NCI-H748 (cell line): ENCODE measurements around the gene ROCK1.

Experiments
- DNase-seq: peaks from one replicate; lab custom pipeline; 2025; ENCODE audit not compliant: unreplicated experiment; lab: John Stamatoyannopoulos, UW

ROCK1 gene

GRCh38 chr18:21109936-21110712 is 1.5 kb downstream of the ROCK1 start:
- no peak for DNase-seq

- no peak for DNase-seq
Measured at GRCh38 chr18:21105936-21106335, 5.7 kb downstream of the ROCK1 start.

DNA sequence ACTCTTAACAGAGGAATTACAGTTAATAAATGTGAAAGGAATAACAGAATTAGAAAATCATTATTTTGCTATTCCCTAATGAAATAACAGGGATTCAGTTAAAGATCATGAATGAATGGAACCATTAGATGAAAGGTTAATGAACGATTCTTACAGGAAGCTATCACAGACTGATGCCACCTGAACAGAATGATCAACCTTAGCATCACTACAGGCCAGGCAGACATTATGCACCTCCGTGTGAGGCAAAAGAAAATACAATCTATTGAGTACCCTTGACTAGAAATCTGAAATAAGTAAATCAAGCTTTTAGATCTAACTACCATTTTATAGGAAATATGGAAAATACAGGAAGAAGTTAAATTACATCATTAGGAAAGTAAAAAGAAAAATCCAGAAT is 10.4 kb downstream of the ROCK1 start:
- no peak for DNase-seq

DNA sequence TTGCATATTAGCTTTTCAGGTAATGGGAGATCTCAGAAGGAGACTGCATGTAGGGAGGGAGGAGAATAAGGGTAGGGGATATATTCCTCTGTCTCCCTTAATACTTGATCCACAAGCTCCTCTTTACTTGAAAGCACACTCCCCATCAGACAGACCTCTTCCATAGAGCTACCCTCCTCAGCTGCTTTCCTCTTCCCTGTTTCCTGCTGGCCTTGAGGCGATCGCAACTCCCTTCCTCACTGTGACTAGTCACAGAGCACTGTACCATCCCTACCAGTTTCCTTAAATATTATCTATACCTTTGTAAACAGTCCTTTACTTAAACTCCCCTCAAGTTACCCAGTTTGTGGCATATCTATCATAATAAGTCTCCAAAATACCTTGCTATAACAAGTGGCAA is 10.9 kb downstream of the ROCK1 start:
- DNase-seq = no peak

DNA sequence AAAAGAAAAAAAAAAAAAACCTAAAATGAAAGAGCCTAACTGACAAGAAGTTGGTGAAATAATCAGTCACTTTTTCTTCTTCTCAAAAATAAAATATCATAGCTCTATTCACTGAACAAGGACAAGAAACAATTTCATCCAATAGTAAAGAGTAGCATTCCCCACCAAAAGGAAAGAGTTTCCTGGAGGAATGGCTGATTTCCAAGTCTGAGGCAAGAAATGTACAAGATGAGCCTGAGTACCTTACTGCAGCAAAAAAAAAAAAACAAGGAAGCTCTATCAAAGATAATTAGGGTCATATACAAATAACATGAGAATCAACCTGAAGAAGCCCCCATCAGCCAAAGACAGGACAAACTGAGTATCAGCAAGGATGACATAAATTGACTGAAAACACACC is 11.5 kb downstream of the ROCK1 start:
- DNase-seq = no peak

DNA sequence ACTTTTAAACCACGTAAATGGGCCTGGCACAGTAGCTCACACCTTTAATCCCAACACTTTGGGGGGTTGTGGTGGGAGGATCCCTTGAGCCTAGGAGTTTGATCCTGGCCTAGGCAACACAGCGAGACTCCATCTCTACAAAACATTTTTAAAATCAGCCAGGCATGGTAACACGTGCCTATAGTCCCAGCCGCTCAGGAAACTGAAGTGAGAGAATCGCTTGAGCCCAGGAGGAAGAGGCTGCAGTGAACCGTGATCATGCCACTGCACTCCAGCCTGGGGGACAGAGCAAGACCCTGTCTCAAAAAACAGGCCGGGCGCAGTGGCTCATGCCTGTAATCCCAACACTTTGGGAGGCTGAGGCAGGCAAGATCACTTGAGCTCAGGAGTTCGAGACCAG is 12.2 kb downstream of the ROCK1 start:
- DNase-seq = no peak

- DNase-seq = no peak
Measured at GRCh38 chr18:21096760-21097159, 14.9 kb downstream of the ROCK1 start.

DNA sequence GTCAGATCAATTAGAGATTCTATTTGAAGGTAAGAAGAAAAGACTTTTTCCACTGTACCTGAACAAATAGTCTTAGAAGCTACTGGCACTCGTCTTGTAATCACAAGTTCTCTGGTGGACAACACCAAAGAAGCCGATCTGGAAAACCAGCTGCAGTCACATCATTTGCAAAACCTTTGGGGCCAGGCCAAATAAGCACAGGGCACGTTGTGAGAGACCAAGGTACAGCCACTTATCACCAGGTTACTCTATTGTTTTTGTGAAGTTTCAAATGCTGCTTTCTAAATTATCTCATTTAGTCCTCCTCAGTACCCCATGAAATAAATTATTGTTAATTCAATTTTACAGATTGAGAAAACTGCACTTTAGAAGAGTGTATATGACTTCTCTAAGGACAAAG is 18.5 kb downstream of the ROCK1 start:
- DNase-seq = no peak

DNA sequence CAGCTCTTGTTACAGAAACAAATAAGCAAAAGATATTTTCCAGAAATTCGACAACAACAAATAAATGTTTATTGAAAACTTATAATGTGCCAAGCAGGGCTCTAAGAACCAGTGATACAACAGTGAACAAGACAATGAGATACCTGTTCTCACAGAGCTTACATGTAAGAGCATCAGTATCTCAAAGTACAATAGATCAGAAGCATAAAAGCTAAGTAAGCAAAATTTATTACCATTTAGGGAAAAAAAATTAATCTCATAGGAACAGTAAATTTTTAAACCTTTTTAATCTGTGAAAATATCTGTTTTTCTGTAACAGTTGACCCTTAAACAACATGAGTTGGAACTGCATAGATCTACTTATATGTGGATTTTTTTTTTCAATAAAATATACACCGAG is 20.9 kb downstream of the ROCK1 start:
- no peak for DNase-seq

- no peak for DNase-seq
Measured at GRCh38 chr18:21085579-21086166, 25.9 kb downstream of the ROCK1 start.

- no peak for DNase-seq
Measured at GRCh38 chr18:21084511-21085078, 27.0 kb downstream of the ROCK1 start.

DNA sequence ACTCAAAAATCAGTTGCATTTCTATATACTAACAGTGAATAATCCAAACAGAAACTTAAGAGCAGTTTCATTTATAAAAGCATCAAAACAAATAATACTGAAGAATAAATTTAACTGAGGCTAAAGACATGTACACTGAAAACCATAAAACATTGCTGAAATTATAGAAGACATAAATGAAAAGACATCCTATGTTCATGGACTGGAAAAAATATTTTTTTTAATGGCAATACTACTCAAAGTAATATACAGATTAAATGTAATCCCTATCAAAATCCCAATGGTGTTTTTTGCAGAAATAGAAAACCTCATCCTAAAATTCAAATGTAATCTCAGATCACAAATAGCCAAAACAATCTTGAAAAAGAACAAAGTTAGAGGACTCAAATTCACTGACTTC is 28.6 kb downstream of the ROCK1 start:
- no peak for DNase-seq

- DNase-seq = no peak
Measured at GRCh38 chr18:21081426-21081825, 30.2 kb downstream of the ROCK1 start.

GRCh38 chr18:21080576-21080975 is 31.0 kb downstream of the ROCK1 start:
- DNase-seq = no peak

- DNase-seq = no peak
Measured at GRCh38 chr18:21074336-21075323, 37.0 kb downstream of the ROCK1 start.

DNA sequence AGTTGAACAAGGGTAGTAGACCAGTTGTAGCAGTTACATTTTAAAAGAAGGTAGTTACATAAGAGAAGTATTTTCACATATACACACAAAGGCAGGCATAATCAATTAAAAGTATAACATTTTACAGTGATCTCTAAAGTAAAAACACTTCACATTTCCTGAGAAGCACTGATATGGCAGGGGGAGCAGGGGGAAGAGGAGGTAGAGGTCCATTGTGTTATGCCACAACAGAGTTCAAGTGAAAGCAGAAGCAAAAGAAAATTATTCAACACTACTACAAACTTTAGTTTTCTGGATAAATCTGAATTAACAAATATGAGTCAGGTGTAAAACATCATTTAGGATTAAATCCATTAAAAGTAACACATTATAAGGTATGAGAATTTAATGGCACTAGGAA is 38.4 kb downstream of the ROCK1 start:
- no peak for DNase-seq

DNA sequence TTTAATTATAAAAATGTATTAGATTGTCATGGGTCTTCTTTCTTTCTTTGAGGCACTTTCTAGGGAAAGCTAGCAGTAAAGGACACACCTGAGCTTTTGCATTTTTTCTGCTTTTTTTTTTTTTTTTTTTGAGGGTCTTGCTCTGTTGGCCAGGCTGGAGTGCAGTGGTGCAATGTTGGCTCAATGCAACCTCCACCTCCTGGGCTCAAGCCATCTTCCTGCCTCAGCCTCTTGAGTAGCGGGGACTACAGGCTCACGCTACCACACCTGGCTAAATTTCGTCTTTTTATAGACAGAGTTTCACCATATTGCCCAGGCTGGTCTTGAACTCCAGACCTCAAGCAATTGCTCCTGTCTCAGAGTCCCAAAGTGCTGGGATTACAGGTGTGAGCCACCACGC is 40.5 kb downstream of the ROCK1 start:
- DNase-seq = no peak

DNA sequence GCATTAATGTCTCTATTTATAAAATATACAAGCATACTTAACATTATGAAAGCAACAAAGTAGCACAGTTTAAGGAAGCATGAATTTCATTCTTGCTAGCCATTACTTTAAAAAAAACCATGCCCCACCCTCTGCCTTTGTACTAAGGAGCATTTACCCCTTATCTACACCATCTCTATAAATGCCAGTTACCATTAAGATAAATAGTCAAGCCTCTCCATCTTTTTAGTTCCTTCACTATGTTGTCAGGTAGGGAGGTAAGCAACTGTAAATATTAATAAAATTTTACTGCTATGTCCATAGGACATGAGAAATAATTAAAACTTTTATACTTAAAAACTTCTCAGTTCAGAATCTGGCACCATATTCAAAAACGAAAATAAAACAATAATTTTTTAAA is 42.1 kb downstream of the ROCK1 start:
- no peak for DNase-seq

DNA sequence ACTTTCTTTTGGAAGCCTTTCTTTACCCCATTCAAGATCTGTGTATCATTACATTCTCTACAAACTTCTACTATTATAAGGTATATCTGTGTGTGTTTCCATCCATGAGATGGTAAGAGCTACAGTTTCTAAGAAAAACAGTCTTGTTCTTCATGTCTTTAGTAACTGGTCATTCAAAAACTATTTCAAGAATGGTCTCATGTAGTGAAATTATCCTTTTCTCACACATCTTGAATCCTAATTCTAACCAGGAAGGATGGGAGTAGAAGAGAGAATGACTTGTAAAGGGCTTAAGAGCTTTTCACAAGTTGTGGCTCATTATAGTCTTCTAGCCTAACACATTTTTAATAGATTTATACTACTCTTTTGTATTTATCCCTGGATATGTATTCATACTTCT is 47.3 kb downstream of the ROCK1 start:
- no peak for DNase-seq

GRCh38 chr18:21063011-21063410 is 48.6 kb downstream of the ROCK1 start:
- peak; percentile 26 for DNase-seq

DNA sequence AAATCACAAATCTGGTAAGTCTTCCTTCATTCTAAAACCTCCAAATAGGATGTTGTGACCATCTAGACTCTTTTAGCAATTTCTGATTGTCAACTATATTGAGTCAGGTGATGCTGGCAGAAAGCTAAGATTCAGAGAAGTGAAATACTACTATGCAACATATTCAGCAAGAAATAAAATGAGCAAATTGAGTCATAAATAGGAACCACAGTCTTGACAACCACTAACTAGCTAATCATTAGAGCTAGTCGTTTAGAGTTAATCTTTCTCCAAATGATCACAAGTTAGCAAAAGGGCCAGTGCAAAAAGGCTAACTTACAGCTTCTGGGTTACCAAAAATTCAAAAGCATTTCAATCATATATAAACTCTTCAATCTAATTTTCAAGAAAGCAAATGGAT is 54.5 kb downstream of the ROCK1 start:
- DNase-seq = no peak
